OCI-LY1 (cell line): ENCODE measurements around the gene CAMTA1.

Experiments
- EZH2 ChIP-seq: fragments of 200-600 bp; sonication (generic), shearing (Covaris generic); IDR thresholded peaks from 2 replicates; pipeline ENCODE4 v1.8.0; 2017; ENCODE audit warnings: borderline replicate concordance, mixed run types, mild to moderate bottlenecking, antibody characterized with exemption, low read length, moderate library complexity, mixed read lengths
- TF ChIP-seq, protein P1 (sequence below): fragments of 200-600 bp; sonication (generic), shearing (Covaris generic); IDR thresholded peaks from 2 replicates; pipeline ENCODE4 v1.5.1; 2017; ENCODE audit warnings: mild to moderate bottlenecking, antibody characterized with exemption, low read length, moderate library complexity, mixed read lengths

DNA sequence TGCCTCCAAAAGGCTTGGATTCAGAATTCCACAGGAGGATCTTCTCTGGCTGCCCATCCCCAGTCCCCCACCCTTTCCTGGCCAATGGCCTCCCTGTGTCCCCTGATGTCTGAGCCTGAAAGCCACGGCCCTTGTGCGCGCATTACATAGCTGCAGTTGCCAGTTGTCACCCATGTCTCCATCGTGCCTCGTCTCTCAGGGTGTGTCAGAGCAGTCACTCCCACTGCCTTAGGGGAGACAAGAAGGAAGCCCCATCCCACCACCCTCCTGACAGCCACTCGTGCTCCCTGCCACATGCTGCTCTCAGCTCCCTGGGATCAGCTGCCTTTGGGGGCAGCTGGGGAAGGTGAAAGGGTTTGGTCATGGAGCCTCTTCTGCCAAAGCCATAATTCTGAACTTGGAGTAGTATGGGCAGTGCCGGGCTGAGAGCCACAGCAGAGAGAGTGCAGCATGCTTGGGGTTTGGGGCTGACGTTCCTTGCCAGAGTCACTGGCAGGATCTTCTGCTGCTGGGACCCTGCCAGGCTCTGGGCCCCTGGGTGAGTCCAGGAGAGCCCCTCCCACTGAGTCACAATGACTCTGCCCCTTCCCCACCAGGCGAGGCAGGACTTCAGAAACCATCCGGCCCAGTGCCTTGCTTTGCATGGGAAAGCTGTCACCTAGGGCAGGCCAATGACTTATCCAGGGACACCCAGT lies 700.0 kb downstream of the CAMTA1 start:
- TF ChIP-seq, protein P1, sequence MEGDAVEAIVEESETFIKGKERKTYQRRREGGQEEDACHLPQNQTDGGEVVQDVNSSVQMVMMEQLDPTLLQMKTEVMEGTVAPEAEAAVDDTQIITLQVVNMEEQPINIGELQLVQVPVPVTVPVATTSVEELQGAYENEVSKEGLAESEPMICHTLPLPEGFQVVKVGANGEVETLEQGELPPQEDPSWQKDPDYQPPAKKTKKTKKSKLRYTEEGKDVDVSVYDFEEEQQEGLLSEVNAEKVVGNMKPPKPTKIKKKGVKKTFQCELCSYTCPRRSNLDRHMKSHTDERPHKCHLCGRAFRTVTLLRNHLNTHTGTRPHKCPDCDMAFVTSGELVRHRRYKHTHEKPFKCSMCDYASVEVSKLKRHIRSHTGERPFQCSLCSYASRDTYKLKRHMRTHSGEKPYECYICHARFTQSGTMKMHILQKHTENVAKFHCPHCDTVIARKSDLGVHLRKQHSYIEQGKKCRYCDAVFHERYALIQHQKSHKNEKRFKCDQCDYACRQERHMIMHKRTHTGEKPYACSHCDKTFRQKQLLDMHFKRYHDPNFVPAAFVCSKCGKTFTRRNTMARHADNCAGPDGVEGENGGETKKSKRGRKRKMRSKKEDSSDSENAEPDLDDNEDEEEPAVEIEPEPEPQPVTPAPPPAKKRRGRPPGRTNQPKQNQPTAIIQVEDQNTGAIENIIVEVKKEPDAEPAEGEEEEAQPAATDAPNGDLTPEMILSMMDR, result no peak
- TF ChIP-seq EZH2, result no peak
